ENCODE results near the gene HIPK2. TPM values are rescaled to one million over a fixed set of nuclear protein-coding genes. Genes with fewer than 3 reads are reported as not detected.

The HIPK2 gene
- total RNA-seq, 1 experiment from 2014 or later, result 2.0 TPM

- H3K27me3 ChIP-seq, result no peaks in the 10 kb centered on the region
- H3K9me3 ChIP-seq, result no peaks in the 10 kb centered on the region
- no peak overlapping the region for H3K4me3 ChIP-seq
- DNase-seq, result no peak
- H3K36me3 ChIP-seq, result peaks cover 16% of the 10 kb centered on the region
Measured at GRCh38 chr7:139715194-139715815, 62.5 kb downstream of the HIPK2 start.

GRCh38 chr7:139714163-139714901 lies 63.5 kb downstream of the HIPK2 start:
- Histone ChIP-seq H3K4me3 (no peak overlapping the region), H3K27me3 (no peaks in the 10 kb centered on the region), H3K9me3 (no peaks in the 10 kb centered on the region), H3K36me3 (peaks cover 16% of the 10 kb centered on the region)
- no peak for DNase-seq

- Histone ChIP-seq H3K36me3 (peaks cover 16% of the 10 kb centered on the region), H3K27me3 (no peaks in the 10 kb centered on the region), H3K4me3 (no peak overlapping the region), H3K9me3 (no peaks in the 10 kb centered on the region)
- DNase-seq, result no peak
Measured at GRCh38 chr7:139713526-139714162, 64.2 kb downstream of the HIPK2 start.

GRCh38 chr7:139713061-139713460 lies 64.7 kb downstream of the HIPK2 start:
- DNase-seq, result no peak
- H3K4me3 ChIP-seq, result no peak overlapping the region
- H3K9me3 ChIP-seq, result no peaks in the 10 kb centered on the region
- H3K36me3 ChIP-seq, result peaks cover 16% of the 10 kb centered on the region
- no peaks in the 10 kb centered on the region for H3K27me3 ChIP-seq

- peaks cover 16% of the 10 kb centered on the region for H3K36me3 ChIP-seq
- H3K27me3 ChIP-seq, result no peaks in the 10 kb centered on the region
- DNase-seq, result no peak
- H3K4me3 ChIP-seq, result no peak overlapping the region
- H3K9me3 ChIP-seq, result no peaks in the 10 kb centered on the region
Measured at GRCh38 chr7:139711991-139712743, 65.6 kb downstream of the HIPK2 start.

GRCh38 chr7:139710036-139710435 lies 67.8 kb downstream of the HIPK2 start:
- H3K36me3 ChIP-seq, result peaks cover 10% of the 10 kb centered on the region
- no peak for DNase-seq
- H3K4me3 ChIP-seq, result no peak overlapping the region
- H3K9me3 ChIP-seq, result no peaks in the 10 kb centered on the region
- no peaks in the 10 kb centered on the region for H3K27me3 ChIP-seq

- peaks cover 10% of the 10 kb centered on the region for H3K36me3 ChIP-seq
- no peak for DNase-seq
- no peaks in the 10 kb centered on the region for H3K27me3 ChIP-seq
- no peak overlapping the region for H3K4me3 ChIP-seq
- H3K9me3 ChIP-seq, result no peaks in the 10 kb centered on the region
Measured at GRCh38 chr7:139709485-139709884, 68.3 kb downstream of the HIPK2 start.

- Histone ChIP-seq H3K9me3 (no peaks in the 10 kb centered on the region), H3K36me3 (peaks cover 10% of the 10 kb centered on the region), H3K4me3 (no peak overlapping the region), H3K27me3 (no peaks in the 10 kb centered on the region)
- no peak for DNase-seq
Measured at GRCh38 chr7:139708541-139708940, 69.3 kb downstream of the HIPK2 start.

GRCh38 chr7:139706837-139707236 lies 71.0 kb downstream of the HIPK2 start:
- H3K36me3 ChIP-seq, result peaks cover 6% of the 10 kb centered on the region; the same call in 1 of the 2 replicates
- H3K27me3 ChIP-seq, result no peaks in the 10 kb centered on the region
- H3K4me3 ChIP-seq, result no peak overlapping the region
- no peaks in the 10 kb centered on the region for H3K9me3 ChIP-seq
- no peak for DNase-seq

GRCh38 chr7:139704308-139704879 lies 73.4 kb downstream of the HIPK2 start:
- no peak for DNase-seq
- no peaks in the 10 kb centered on the region; the same call in 1 of the 2 replicates for H3K36me3 ChIP-seq
- no peaks in the 10 kb centered on the region for H3K9me3 ChIP-seq
- H3K4me3 ChIP-seq, result no peak overlapping the region
- no peaks in the 10 kb centered on the region for H3K27me3 ChIP-seq

GRCh38 chr7:139703487-139704307 lies 74.1 kb downstream of the HIPK2 start:
- no peaks in the 10 kb centered on the region for H3K9me3 ChIP-seq
- H3K36me3 ChIP-seq, result no peaks in the 10 kb centered on the region; the same call in 1 of the 2 replicates
- H3K4me3 ChIP-seq, result no peak overlapping the region
- H3K27me3 ChIP-seq, result no peaks in the 10 kb centered on the region
- no peak for DNase-seq

GRCh38 chr7:139702811-139703486 lies 74.8 kb downstream of the HIPK2 start:
- Histone ChIP-seq H3K4me3 (no peak overlapping the region), H3K9me3 (no peaks in the 10 kb centered on the region), H3K27me3 (no peaks in the 10 kb centered on the region), H3K36me3 (peaks cover 3% of the 10 kb centered on the region)
- no peak for DNase-seq

GRCh38 chr7:139702313-139702731 lies 75.5 kb downstream of the HIPK2 start:
- no peaks in the 10 kb centered on the region for H3K27me3 ChIP-seq
- H3K9me3 ChIP-seq, result no peaks in the 10 kb centered on the region
- H3K4me3 ChIP-seq, result no peak overlapping the region
- H3K36me3 ChIP-seq, result peaks cover 4% of the 10 kb centered on the region
- no peak for DNase-seq

- Histone ChIP-seq H3K27me3 (no peaks in the 10 kb centered on the region), H3K36me3 (peaks cover 4% of the 10 kb centered on the region), H3K4me3 (no peak overlapping the region), H3K9me3 (no peaks in the 10 kb centered on the region)
- no peak for DNase-seq
Measured at GRCh38 chr7:139701908-139702307, 75.9 kb downstream of the HIPK2 start.

- H3K9me3 ChIP-seq, result no peaks in the 10 kb centered on the region
- no peak overlapping the region for H3K4me3 ChIP-seq
- no peaks in the 10 kb centered on the region for H3K27me3 ChIP-seq
- DNase-seq, result no peak
- peaks cover 4% of the 10 kb centered on the region for H3K36me3 ChIP-seq
Measured at GRCh38 chr7:139700505-139701235, 77.1 kb downstream of the HIPK2 start.
